LNCaP clone FGC (cell line): Measurements from ENCODE around the gene PDGFRB.

Source experiments
- DNase-seq: peaks from one replicate; pipeline ENCODE4 v3.0.0-alpha.2; 2011; ENCODE audit warnings: low read depth
- H3K4me3 ChIP-seq: 2 replicates; pipeline ENCODE4 v1.5.1; 2011; ENCODE audit warnings: mild to moderate bottlenecking, low read depth, low read length, control low read depth
- CTCF ChIP-seq: IDR thresholded peaks from 2 replicates; pipeline ENCODE4 v1.5.1; 2012; ENCODE audit warnings: mild to moderate bottlenecking; ENCODE audit not compliant: control insufficient read depth, insufficient read depth; ENCODE audit errors: extremely low read depth

PDGFRB gene

DNA sequence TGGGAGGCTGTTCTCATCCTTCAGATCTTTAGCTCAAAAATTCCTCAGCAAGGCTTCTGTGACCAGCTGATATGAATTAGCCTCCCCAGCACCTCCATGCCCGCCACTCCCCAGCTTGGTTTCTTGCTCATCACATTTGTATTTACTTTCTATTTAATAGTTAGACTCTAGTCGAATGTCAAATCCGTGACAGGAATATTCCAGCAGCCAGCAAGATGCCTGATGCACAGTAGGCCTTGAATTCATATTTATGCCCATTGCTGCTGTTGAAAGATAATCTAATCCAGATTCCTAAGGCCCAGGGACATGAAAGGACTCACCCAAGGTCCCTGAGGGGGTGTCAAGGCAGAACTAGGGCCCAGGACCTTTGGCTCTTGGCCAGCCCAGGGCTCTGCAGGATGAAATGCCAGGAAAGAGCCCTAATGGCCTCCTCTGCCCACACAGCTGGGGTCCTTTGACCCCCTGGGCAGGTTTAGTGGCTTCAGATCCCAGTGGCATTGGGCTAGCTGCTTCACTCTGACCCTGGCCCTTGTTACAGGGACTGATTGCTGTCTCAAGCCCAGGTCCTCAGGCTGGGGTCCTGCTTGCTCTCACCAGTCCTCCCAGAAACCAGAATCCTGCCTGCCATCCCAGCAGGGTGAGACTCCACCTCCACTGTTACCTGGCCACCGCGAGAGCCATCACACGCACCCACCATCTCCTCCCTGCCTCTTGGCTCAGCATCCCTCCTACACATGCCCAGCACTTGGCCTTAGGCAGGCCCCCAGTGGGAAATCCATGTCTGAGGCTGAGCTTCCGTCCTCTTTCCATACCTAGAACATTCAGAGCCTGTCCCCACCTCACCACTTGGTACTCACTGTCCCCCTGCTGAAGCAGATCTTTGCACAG lies 76.6 kb downstream of the PDGFRB start:
- TF ChIP-seq CTCF, result no peak
- DNase-seq, result no peak

GRCh38 chr5:150077996-150078801 lies 77.4 kb downstream of the PDGFRB start:
- DNase-seq, result no peak
- TF ChIP-seq CTCF, result no peak
- H3K4me3 ChIP-seq, result no peak overlapping the region

More for the DNA sequence above, 76.6 kb downstream of the PDGFRB start:
- no peak overlapping the region for H3K4me3 ChIP-seq

- no peak for DNase-seq
- no peak for TF ChIP-seq CTCF
- H3K4me3 ChIP-seq, result no peak overlapping the region
Observed at GRCh38 chr5:150077060-150077459, 78.6 kb downstream of the PDGFRB start.

GRCh38 chr5:150075806-150076205 lies 79.8 kb downstream of the PDGFRB start:
- H3K4me3 ChIP-seq, result no peak overlapping the region
- TF ChIP-seq CTCF, result no peak
- no peak for DNase-seq

GRCh38 chr5:150075233-150075632 lies 80.4 kb downstream of the PDGFRB start:
- no peak for TF ChIP-seq CTCF
- H3K4me3 ChIP-seq, result no peak overlapping the region
- DNase-seq, result no peak

GRCh38 chr5:150073677-150074076 lies 82.0 kb downstream of the PDGFRB start:
- TF ChIP-seq CTCF, result no peak
- no peak for DNase-seq
- no peak overlapping the region for H3K4me3 ChIP-seq
